DMS79 treated with DMSO at 0.1 percent for 48 hours (cell line): Measurements from ENCODE around the gene XKR7.

Experiments
- DNase-seq: peaks from one replicate; lab custom pipeline; 2025; lab: John Stamatoyannopoulos, UW

Gene XKR7

GRCh38 chr20:32040142-32040953, 72.4 kb downstream of the XKR7 start:
- DNase-seq = no peak

GRCh38 chr20:32045999-32046398, 78.0 kb downstream of the XKR7 start:
- no peak for DNase-seq

GRCh38 chr20:32050324-32050841, 82.4 kb downstream of the XKR7 start:
- no peak for DNase-seq

- DNase-seq = no peak
Observed at GRCh38 chr20:32050851-32051556, 83.1 kb downstream of the XKR7 start.

GRCh38 chr20:32051720-32052089, 83.8 kb downstream of the XKR7 start:
- DNase-seq = no peak

GRCh38 chr20:32052090-32052777, 84.3 kb downstream of the XKR7 start, which contains the start of gene HCK:
HCK (plus strand) TSS chr20:32052242.
- no peak for DNase-seq

GRCh38 chr20:32052778-32053362, 84.9 kb downstream of the XKR7 start:
- no peak for DNase-seq
